Right kidney (tissue), 9 donors: ENCODE data around the gene SMTNL2.

Source experiments
- DNase-seq: peaks from one replicate; pipeline ENCODE4 v3.0.0-alpha.2; 2016
- long read RNA-seq, 8 donors: transcript quantifications; one replicate each; lab custom pipeline, GENCODE V29; 2026

SMTNL2 gene
- long read RNA-seq, donor 1, transcript SMTNL2-202 (8 exons, 2,280 nt) = major isoform, 10 of 26 reads
- long read RNA-seq, donor 1, partial matches to known transcripts = 15 of 26 reads
- long read RNA-seq, donor 1, other reads (novel, unspliced or antisense) = 0 of 26 reads
- long read RNA-seq, donor 2, transcript SMTNL2-202 (8 exons, 2,280 nt) = major isoform, 11 of 18 reads
- long read RNA-seq, donor 2, partial matches to known transcripts = 6 of 18 reads
- long read RNA-seq, donor 2, other reads (novel, unspliced or antisense) = 0 of 18 reads
- long read RNA-seq, donor 3, transcript SMTNL2-202 (8 exons, 2,280 nt) = major isoform, 6 of 14 reads
- long read RNA-seq, donor 3, partial matches to known transcripts = 8 of 14 reads
- long read RNA-seq, donor 3, other reads (novel, unspliced or antisense) = 0 of 14 reads
- long read RNA-seq, donor 4, transcript SMTNL2-202 (8 exons, 2,280 nt) = major isoform, 7 of 7 reads
- long read RNA-seq, donor 4, partial matches to known transcripts = 0 of 7 reads
- long read RNA-seq, donor 4, other reads (novel, unspliced or antisense) = 0 of 7 reads
- long read RNA-seq, donor 5, transcript SMTNL2-202 (8 exons, 2,280 nt) = major isoform, 18 of 30 reads
- long read RNA-seq, donor 5, partial matches to known transcripts = 7 of 30 reads
- long read RNA-seq, donor 5, other reads (novel, unspliced or antisense) = 5 of 30 reads
- long read RNA-seq, donor 6, transcript SMTNL2-202 (8 exons, 2,280 nt) = major isoform, 7 of 15 reads
- long read RNA-seq, donor 6, partial matches to known transcripts = 8 of 15 reads
- long read RNA-seq, donor 6, other reads (novel, unspliced or antisense) = 0 of 15 reads
- long read RNA-seq, donor 7 = 0 reads
- long read RNA-seq, donor 8, transcript SMTNL2-202 (8 exons, 2,280 nt) = major isoform, 14 of 14 reads
- long read RNA-seq, donor 8, partial matches to known transcripts = 0 of 14 reads
- long read RNA-seq, donor 8, other reads (novel, unspliced or antisense) = 0 of 14 reads

GRCh38 chr17:4584101-4584916 is at the start of gene SMTNL2:
Gene SMTNL2, plus strand, starts transcription at chr17:4584529. Its CDS starts 77 bp downstream, at chr17:4584606.
- DNase-seq = peak; percentile 94

- peak; percentile 36 for DNase-seq
Measured at GRCh38 chr17:4534928-4535666, 49.2 kb upstream of the SMTNL2 start.

GRCh38 chr17:4535667-4536258 is 48.6 kb upstream of the SMTNL2 start:
- DNase-seq = no peak

- peak; percentile 50 for DNase-seq
Measured at GRCh38 chr17:4536259-4536741, 48.0 kb upstream of the SMTNL2 start.

DNA sequence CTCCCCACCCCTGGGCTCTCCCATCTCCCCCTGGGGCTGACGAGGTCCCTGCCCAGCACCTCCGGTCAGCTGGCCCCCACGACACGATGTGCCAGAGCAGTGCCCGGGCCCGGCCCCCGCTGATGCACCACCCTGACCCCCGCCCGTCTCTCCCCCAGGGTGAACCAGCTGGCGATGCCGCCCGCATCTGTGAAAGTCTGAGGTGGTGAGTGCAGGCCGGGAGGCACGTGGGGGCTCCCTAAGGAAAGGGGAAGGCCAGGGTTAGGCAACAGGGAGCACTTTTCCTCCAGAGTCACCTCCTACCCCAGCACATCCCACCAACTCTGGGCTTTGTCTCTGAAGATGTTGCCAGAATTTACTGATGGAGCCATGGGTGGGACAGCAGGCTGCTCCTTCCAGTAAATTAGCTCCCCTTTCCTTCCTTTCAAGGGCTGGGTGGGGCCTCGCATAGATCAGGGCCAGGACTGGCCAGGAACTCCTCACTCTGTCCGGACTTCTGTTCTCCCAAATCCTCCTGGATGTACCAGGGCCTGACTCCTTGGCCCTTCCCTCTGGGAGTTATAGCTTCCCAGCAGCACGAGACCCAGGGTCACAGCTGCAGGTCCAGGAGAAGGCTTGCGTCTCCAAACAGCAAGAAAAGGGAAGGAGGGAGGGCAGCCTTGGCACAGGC is 47.5 kb upstream of the SMTNL2 start:
- DNase-seq = peak; percentile 13

- no peak for DNase-seq
Measured at GRCh38 chr17:4537451-4538235, 46.7 kb upstream of the SMTNL2 start.

DNA sequence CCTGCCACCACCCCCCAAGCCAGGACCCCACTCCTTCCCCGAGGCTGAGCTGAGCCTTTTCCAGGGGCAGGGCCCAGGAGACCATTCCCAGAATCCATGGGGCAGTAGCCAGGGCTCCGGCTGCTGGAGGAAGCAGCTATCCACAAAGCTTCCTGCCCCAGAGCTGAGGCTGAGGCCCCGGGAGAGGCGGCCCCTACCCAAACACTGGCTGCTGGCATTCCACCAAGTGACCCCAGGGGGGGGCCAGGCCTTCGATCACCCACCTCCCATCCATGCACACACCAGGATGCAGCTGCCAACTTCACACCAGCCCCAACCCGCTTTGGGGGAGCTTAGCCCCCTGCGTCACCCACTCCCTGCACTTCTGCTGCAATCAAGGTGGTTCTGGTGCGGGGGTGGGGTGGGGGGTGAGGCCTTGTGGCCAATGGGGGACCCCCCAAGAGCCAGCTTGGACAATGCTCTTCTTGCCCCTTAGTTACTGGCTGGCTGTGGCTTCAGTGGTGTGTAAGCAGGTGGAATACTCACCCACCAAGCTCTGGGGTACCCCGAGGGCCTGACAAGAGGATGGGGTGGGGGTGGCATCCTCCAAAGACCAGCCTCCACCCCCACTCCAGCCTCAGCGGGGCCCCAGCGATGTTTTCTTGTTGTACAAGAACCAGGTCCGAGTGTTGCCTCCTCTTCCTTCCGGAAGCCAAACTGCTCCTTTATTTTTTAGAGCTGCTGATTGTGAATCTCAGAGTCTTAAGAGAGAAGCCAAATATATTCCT is 45.9 kb upstream of the SMTNL2 start:
- DNase-seq = no peak

GRCh38 chr17:4539025-4539424 is 45.3 kb upstream of the SMTNL2 start:
- DNase-seq = no peak

DNA sequence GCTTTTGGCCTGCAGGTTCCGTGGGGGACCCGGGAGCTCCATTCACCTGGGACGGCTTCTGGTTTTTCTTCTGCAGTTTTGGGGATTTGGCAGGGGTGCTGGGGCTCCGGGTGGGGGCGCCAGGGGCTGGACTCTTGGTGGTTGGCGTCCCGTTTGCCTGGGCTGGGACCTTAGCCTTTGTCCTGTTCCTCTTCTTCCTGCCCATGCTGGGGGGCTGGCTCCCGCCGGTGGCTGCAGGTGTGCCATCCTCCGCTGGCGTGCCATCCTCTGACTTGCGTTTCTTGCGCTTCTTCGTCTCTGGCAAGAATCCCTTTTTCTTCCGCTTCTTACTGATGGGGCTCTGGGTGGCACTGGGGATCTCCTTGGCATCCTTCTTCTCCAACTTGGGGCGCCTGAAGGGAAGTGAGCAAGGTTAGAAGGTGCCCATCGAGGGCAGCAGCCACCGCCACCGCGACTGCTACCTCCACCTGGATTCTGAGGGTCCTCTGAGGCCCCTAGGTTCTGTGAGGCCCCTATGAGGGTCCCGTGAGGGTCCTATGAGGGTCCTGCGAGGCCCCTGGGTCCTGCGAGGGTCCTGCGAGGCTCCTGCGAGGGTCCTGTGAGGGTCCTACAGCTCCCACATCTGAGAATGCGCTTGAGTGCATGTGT is 44.6 kb upstream of the SMTNL2 start:
- DNase-seq = peak; percentile 11

GRCh38 chr17:4540224-4540651 is 44.1 kb upstream of the SMTNL2 start:
- peak; percentile 23 for DNase-seq

DNA sequence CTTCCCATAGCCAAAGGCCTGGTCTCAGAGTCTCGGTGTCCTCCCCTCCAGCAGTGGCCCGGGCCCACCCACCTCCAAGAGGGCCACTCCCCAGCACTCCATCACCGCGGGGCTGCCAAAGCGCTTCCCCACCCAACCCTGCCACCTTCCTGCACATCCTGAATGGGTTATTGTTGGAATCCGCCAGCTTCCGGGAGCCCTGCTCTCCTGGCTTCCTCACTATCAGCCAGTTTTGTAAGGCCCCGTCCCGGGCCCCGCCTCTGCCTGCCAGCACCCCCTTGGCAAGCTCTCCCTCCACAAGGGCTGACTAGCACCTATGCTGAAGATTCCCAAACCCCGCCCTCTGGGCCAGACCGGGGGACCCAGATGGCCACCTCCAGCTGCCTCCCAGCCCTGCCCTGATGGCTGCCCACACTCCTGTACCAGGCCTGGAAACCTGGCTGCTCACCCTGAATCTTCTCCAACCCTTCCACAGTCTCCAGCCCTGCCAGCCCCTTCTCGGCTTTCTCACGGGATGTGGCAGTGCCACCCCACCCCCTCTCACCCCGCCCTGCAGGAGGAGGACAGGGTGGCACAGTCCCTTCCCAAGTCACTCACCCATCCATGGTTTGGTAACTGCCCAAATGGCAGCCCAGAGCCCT is 43.5 kb upstream of the SMTNL2 start:
- peak; percentile 27 for DNase-seq

GRCh38 chr17:4541328-4542002 is 42.9 kb upstream of the SMTNL2 start:
- no peak for DNase-seq

- no peak for DNase-seq
Measured at GRCh38 chr17:4542003-4542725, 42.2 kb upstream of the SMTNL2 start.

DNA sequence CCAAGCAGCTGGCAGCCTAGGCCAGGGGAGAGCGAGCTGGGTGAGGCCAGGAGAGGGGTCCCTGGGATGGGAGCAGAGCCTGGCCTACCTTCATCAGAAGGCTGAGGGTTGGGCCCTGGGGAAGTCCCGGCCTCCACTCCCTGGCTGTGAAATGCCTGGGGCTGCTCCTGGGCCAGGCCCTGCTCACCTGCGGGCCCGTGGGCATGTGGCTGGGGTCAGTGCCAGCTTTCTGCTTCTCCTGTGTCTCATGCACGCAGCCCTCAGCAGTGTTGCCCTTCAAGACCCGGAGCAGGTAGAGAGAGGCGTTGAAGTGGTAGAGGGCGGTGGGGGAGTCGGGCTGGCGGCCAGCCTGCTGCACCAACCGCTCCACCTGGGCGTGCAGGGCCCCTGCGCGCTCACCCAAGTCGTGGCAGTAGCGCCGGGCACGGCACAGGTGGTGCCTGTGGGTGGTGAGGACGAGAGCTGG is 41.6 kb upstream of the SMTNL2 start:
- no peak for DNase-seq

GRCh38 chr17:4543557-4544026 is 40.7 kb upstream of the SMTNL2 start:
- DNase-seq = no peak
